Cardiac septum (tissue), 1 donor: ENCODE measurements around the gene SEMA4A. TPM values are rescaled to one million over a fixed set of nuclear protein-coding genes. Genes with fewer than 3 reads are reported as not detected.

ENCODE experiments used
- DNase-seq: peaks from one replicate; pipeline ENCODE4 v3.0.0-alpha.2; 2020; ENCODE audit warnings: low spot score
- intact Hi-C: fragments of 100-400 bp; cut with DNase I; formaldehyde crosslinking; loops from one replicate; pipeline ENCODE4 v1.14.0; 2022
- total RNA-seq: library from RNA; stranded (reverse); fragmentation: NEBNext Ultra II Directional; extraction: Animal tissue kit (Norgen Biotek cat#: 25700); gene quantifications from one replicate; pipeline ENCODE4 v1.2.1, GENCODE V29; 2021
- donor health status: DM: no; HTN: no; CAD: no.

SEMA4A gene
- total RNA-seq, 1 donor from 2014 or later: 2.7 TPM

DNA sequence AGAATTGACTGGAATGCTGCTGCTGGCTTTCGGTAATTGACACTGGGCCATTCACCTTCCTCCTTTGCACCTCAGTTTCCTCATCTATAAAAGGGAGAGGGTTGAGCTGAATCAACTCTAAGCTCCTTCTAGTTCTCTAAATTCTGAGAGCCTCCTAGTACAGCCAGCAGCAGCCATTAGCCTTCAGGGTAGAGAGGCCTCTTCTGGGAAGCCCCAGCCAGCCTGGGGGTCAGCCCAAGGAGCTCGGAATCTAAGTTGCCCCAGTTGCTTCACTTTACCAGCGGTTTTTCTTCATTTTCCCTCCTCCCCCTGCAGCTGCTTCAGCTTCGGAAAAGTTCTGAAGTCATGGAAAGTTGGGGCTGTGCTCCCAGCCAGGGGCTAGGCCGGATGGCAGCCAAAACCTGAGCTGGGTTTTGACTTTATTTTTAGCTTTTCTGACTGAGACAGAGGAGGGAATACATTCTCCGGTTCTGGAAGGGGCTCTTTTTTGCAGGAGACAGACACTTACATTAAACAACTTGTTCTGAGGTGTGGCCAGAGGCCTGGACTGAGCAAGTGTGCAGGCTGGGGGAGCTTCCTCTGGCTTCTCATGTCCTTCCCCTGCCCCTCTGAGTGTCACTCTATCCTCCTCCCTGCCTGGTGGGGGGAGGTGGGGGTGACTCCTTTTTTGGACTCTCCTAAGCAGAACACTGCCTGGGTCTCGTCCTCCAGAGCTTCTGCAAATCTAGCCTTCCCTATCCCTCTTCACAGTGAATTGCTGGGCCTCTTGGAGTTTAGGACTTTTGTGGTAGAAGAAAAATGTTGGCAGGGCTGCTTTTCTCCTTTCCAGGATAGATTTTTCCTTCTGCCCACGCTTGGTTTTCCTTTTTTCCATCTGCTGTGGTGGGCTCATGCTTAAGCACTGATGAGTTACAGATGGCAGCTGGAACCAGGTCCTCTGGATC, 24.5 kb upstream of the SEMA4A start:
- intact Hi-C loops: loop anchor here (1.0 to 10.0 kb wide), 3 partner anchors 14 to 536 kb away; partner anchors contain the start of gene LMNA
- DNase-seq: no peak

- intact Hi-C loops: loop anchor here (1.0 to 10.0 kb wide), 4 partner anchors 15 to 535 kb away; partner anchors contain the start of gene LMNA
- peak; percentile 88 for DNase-seq
Observed at GRCh38 chr1:156129687-156130577, 23.5 kb upstream of the SEMA4A start.

DNA sequence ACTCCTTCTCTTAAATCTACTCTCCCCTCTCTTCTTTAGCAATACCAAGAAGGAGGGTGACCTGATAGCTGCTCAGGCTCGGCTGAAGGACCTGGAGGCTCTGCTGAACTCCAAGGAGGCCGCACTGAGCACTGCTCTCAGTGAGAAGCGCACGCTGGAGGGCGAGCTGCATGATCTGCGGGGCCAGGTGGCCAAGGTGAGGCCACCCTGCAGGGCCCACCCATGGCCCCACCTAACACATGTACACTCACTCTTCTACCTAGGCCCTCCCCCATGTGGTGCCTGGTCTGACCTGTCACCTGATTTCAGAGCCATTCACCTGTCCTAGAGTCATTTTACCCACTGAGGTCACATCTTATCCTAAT, 22.8 kb upstream of the SEMA4A start:
- DNase-seq: no peak
- intact Hi-C loops: loop anchor here (10.0 kb wide), 1 partner anchor 184 kb away; no protein-coding TSS in a partner anchor

DNA sequence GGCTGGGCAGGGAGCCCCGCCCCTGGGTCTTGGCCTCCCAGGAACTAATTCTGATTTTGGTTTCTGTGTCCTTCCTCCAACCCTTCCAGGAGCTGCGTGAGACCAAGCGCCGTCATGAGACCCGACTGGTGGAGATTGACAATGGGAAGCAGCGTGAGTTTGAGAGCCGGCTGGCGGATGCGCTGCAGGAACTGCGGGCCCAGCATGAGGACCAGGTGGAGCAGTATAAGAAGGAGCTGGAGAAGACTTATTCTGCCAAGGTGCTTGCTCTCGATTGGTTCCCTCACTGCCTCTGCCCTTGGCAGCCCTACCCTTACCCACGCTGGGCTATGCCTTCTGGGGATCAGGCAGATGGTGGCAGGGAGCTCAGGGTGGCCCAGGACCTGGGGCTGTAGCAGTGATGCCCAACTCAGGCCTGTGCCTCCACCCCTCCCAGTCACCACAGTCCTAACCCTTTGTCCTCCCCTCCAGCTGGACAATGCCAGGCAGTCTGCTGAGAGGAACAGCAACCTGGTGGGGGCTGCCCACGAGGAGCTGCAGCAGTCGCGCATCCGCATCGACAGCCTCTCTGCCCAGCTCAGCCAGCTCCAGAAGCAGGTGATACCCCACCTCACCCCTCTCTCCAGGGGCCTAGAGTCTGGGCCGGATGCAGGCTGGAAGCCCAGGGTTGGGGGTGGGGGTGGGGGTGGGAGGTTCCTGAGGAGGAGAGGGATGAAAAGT, 18.5 kb upstream of the SEMA4A start:
- no peak for DNase-seq
- intact Hi-C loops: loop anchor here (10.0 kb wide), 1 partner anchor 180 kb away; no protein-coding TSS in a partner anchor

DNA sequence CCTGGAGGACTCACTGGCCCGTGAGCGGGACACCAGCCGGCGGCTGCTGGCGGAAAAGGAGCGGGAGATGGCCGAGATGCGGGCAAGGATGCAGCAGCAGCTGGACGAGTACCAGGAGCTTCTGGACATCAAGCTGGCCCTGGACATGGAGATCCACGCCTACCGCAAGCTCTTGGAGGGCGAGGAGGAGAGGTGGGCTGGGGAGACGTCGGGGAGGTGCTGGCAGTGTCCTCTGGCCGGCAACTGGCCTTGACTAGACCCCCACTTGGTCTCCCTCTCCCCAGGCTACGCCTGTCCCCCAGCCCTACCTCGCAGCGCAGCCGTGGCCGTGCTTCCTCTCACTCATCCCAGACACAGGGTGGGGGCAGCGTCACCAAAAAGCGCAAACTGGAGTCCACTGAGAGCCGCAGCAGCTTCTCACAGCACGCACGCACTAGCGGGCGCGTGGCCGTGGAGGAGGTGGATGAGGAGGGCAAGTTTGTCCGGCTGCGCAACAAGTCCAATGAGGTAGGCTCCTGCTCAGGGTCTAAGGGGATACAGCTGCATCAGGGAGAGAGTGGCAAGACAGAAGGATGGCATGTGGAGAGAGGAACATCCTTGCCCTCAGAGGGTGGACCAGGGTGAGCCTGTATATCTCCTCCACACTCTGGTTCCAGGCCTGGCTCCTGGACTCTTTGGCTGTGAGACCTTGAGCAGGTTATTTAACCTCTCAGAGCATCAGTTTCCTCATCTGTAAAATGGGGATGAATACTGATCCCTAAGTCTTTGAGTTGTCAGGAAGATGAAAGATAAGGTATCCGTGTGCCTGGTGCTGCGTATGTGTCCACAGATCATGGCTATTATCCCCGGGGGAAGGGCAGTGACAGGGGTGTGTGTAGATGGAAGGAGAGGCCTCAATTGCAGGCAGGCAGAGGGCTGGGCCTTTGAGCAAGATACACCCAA, 17.2 kb upstream of the SEMA4A start:
- DNase-seq: no peak
- intact Hi-C loops: loop anchor here (10.0 kb wide), 1 partner anchor 179 kb away; no protein-coding TSS in a partner anchor

- DNase-seq: no peak
- intact Hi-C loops: loop anchor here (10.0 kb wide), 1 partner anchor 178 kb away; no protein-coding TSS in a partner anchor
Observed at GRCh38 chr1:156136970-156137483, 16.4 kb upstream of the SEMA4A start.

DNA sequence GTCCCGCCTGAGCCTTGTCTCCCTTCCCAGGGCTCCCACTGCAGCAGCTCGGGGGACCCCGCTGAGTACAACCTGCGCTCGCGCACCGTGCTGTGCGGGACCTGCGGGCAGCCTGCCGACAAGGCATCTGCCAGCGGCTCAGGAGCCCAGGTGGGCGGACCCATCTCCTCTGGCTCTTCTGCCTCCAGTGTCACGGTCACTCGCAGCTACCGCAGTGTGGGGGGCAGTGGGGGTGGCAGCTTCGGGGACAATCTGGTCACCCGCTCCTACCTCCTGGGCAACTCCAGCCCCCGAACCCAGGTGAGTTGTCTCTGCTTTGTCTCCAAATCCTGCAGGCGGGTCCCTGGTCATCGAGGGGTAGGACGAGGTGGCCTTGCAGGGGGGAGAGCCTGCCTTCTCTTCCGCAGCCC, 14.9 kb upstream of the SEMA4A start:
- intact Hi-C loops: loop anchor here (10.0 kb wide), 1 partner anchor 176 kb away; no protein-coding TSS in a partner anchor
- DNase-seq: no peak

DNA sequence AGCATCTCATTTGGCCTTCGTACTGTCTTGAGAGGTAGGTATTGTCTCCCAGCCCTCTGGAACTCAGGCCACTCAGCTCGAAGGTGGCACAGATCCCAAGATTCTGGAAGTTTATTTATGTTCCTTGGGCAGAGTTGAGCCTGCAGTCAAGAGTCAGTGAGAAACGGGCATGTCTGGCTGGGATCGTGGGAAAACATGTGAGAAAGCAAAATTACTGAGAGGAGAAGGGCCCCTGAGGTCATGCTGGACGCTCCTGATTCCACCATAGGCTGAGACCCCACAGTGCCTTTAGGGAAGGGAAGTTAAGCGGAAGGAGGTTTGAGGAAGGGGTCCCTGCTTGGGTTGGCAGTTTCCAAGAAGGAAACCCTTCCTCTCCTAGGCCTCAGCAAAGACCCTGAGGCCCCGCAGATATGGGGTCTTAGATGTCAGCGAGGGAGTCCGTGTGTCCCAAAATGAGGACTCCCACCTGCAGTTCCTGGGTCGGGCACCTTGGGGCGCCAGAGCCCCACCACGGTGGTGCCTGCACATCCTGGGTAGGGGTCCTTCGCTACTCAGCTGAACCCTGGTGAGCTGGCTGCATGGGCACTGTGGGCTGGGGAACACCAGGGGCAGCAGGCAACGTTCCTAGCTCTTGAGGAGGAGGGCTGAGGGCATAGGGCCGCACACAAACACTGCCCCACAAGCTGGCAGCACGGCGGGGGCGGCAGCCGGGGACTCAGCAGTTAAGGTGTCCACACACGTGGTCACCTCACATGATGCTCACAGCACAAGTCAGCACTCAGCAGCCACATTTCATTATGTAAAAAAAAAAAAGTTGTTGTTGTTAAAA, 12.3 kb upstream of the SEMA4A start:
- intact Hi-C loops: loop anchor here (5.0 kb wide), 1 partner anchor 44 kb away; no protein-coding TSS in a partner anchor
- DNase-seq: no peak

DNA sequence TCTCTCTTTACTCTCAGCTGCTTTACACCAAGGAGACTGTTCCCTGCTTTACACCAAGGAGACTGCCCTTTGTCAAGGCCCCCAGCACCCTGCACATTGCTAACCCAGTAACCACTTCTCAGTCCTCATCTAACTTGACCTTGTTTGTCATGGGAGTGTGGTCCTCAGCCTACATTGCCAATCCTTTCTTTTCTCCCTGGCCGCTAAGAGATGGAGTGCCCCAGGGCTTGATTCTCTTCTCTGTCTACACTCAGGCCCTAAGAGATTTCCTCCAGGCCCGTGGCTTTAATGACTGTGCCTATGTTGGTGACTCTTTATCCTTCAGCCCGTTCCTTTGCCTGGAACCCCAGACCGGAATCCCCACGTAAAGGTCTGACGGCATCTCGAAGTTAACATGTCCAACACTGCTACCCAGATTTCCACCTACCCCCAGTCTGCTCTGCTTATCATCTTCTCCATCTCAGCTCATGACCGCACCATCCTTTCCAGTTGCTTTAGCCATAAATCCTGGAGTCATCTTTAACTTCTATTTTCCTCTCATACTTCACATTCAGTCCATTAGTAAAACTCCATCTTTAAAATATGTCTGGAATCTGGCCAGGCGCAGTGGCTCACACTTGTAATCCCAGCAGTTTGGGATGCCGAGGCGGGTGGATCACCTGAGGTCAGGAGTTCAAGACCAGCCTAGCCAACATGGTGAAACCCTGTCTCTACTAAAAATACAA, 9.5 kb upstream of the SEMA4A start:
- intact Hi-C loops: loop anchor here (5.0 kb wide), 1 partner anchor 47 kb away; no protein-coding TSS in a partner anchor
- no peak for DNase-seq

DNA sequence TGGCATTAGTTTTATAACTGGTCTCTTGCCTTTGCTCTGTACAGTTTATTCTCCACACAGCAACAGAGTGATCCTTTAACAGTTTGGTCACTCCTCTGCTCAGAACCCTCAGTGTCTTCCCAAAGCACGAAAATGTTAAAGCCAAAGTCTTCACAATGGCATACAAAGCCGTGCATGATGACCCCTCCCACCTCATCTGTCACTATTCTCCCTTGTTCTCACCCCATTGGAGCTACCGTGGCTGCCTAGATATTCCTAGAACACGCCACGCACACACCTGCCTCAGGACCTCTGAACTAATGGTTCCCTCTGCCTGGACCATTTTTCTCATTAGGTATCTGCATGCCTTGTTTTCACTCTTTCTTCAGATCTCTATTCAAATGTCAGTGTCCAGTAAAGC, 8.6 kb upstream of the SEMA4A start:
- intact Hi-C loops: loop anchor here (5.0 kb wide), 1 partner anchor 47 kb away; no protein-coding TSS in a partner anchor

DNA sequence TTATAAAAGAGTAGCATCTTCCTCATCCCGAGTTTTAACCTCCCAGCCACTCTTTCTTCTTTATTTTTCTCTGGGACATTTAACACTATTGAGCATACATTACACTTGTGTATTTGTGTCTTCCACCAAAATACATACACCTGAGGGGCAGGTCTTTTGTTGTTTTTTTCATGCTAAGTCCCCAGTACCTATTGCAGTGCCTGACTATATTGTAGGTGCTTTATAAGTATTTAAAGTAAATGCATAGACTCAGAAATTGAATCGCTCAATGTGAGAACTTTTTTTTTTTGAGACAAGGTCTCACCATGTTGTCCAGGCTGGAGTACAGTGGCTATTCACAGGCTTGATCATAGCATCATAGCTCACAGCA, 7.8 kb upstream of the SEMA4A start:
- intact Hi-C loops: loop anchor here (2.0 kb wide), 1 partner anchor 79 kb away; no protein-coding TSS in a partner anchor
- no peak for DNase-seq

More for the DNA sequence above, 8.6 kb upstream of the SEMA4A start:
- no peak for DNase-seq

GRCh38 chr1:156146020-156146768, 7.2 kb upstream of the SEMA4A start:
- intact Hi-C loops: loop anchor here (2.0 kb wide), 1 partner anchor 79 kb away; no protein-coding TSS in a partner anchor
- no peak for DNase-seq

DNA sequence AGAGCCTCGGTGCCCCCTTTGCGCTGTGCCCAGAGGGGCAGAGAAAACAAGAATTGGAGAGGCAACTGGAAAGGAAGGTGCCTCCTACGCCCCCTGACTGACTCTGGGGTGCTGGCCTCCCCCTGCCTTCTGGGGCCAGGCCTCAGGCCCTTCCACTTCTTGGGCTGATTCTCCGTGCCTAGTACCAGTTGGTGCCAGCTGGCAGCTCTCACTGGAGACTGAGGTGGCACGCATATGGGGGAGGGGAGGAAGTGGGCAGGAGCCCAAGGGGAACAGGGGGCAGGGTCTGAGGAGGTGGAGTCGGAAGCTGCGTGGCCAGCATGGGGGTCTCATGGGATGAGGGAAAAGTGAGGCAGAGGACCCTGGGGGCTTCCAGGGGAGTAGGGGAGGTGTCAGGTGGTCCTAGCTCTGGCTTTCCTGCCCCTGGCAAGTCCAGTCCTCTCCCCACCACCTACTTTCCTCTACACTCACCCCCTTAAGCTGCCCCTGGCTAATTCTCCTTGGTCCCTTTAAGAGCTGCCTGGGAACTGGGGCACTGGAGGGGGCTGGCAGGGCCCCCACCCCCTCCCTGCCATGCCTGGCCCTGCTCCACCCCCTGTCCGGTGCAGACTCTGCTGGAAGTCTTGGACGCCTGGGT, 6.5 kb upstream of the SEMA4A start:
- intact Hi-C loops: loop anchor here (2.0 kb wide), 1 partner anchor 78 kb away; no protein-coding TSS in a partner anchor
- DNase-seq: no peak

DNA sequence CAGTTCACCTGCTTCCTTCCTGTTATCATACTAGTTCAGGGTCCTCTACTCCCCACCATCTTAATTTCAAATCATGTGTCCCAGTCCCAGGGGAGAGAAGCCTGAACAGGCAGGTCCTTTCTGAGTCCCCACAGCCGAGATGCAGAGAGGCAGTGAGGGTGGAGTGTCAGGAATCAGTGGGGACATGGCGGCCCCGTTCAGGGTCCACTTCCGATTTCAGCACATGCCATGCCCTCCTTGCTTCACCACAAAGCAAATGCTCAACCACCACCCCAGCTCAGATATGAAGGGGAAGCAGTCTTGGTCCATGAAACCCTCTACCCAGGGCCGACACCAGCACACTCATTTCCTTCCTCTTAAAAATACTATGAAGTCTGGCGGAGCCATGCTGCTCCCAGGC, 5.2 kb upstream of the SEMA4A start:
- DNase-seq: peak; percentile 85
- intact Hi-C loops: no loop called here
